ENCODE measurements around the gene IL13.

Gene IL13

GRCh38 chr5:132673488-132673887, 15.5 kb downstream of the IL13 start:
- no peak overlapping the region for H3K4me3 ChIP-seq (ENCODE audit: low read depth, low read length)
- no peak for TF ChIP-seq CTCF (IDR thresholded peaks at IDR 0.05; ENCODE audit: borderline replicate concordance, insufficient read depth, low read depth, low read length)

- peak within 1 kb of the TSS; percentile 52 for H3K4me3 ChIP-seq (ENCODE audit: low read depth, low read length)
- no peak for TF ChIP-seq CTCF (IDR thresholded peaks at IDR 0.05; ENCODE audit: borderline replicate concordance, insufficient read depth, low read depth, low read length)
These were observed 16.1 kb downstream of the IL13 start, which contains the start of gene IL4 for GRCh38 chr5:132673939-132674630. Gene IL4 (plus strand): TSS chr5:132673989. CDS start chr5:132674051, 62 bp downstream.

DNA sequence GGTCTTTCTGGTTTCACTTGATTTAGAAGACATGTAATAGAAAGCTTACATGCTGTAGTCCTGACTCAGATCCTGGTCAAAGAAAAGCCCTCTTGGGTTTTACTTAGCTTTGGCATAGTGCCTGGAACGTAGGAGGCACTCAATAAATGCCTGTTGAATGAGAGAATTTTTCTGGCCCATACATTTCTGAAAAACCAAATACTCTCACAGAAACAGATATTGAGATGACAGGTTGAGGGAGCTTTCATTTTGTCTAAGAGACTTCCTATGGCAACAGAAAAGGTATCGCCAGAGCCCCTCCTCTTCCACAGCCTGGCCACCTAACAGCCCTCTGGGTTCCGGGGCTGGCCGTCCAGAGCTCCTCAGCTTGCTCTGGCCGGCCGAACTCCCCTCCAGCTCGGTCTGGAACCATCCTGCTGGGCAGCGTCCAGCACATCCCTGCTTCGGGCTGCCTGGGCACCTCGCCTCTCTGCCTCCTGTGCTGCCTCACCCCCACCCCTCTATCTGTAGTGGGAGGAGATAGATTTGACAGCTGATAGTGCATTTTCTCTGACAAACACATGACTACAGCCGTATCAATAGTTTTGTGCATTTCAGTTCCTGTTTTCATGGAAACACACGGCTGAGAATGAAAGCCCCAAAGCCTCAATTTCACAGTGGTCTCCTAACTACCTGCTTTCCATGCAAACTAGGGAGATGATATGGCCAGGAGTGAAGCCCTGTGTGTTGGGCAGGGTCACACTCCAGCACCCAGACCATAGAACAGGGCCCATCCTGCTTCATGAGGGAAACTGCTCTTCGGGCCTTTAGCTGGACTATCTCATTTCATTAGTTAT, 16.9 kb downstream of the IL13 start:
- TF ChIP-seq CTCF (IDR thresholded peaks at IDR 0.05; ENCODE audit: borderline replicate concordance, insufficient read depth, low read depth, low read length) = no peak
- peak overlapping the region; percentile 52 for H3K4me3 ChIP-seq (ENCODE audit: low read depth, low read length)

DNA sequence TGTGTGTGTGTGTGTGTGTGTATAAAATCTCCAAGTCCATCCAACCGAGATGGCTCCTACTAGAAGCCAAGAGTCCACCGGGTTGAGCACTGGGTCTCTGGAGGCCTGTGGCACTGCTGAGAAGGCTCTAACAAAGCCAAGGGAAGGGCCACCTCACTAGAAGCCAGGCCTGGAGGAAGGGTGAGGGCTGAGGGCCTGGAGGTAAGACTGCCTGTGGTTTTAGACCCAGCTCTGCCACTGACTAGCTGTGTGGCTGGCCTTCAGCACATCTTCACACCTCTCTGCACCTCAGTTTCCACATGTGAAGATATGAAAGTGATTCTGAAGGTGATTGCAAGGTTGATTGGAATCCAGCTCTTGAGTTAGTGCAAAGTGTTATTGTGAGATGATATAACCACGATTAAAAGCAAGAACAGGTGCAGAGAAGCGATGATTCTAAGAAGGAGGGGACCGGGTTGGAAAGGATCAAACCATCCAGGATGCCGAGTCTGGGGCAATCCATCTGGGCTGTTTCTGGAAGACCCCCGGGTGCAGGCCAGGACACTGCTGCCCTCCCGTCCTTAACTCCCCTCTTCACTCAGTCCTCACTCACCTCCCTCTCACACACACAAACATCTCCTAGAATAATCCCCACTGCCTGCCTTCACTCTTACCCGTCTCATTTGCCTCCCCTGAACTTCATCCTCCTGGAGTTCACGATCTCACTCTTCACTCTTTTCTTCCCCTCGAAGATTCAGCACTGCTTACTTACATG, 18.1 kb downstream of the IL13 start:
- H3K4me3 ChIP-seq (ENCODE audit: low read depth, low read length) = no peak overlapping the region
- TF ChIP-seq CTCF (IDR thresholded peaks at IDR 0.05; ENCODE audit: borderline replicate concordance, insufficient read depth, low read depth, low read length) = no peak

- no peak for TF ChIP-seq CTCF (IDR thresholded peaks at IDR 0.05; ENCODE audit: borderline replicate concordance, insufficient read depth, low read depth, low read length)
- H3K4me3 ChIP-seq (ENCODE audit: low read depth, low read length) = no peak overlapping the region
These were observed 19.2 kb downstream of the IL13 start for GRCh38 chr5:132677191-132677590.

DNA sequence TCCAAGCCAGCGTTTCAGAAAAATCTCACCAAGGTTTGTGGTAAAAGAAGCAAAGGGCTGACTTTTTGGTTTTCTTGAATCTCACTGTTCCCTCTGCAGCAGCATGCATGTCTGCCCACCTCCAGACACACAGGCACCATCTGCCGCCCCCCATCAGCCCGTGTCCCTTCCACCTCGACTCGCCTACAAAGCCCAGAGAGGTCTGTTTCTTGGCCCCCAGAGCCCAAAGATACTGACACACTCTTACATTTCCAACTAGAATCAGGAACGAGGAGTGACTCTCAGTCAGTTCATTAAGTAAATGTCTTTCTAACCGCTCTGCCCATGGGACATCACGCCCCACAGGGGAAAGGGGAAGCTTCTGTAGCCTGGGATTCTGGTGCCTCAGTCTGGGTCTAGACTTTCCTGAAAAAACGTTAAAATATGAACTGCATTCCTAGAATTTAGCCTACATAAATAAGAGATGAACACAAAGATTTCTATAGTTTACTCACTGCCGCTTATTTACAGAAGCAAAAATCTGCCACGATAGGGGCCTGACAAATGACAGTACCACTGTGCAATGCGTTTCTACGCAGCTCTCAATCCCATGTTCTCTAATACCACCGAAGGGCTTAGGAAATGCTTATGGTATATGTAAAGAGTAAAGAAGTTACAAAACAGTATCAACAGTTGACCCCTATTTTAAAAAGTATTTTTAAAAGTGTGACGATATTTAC, 19.9 kb downstream of the IL13 start:
- no peak for TF ChIP-seq CTCF (IDR thresholded peaks at IDR 0.05; ENCODE audit: borderline replicate concordance, insufficient read depth, low read depth, low read length)
- no peak overlapping the region for H3K4me3 ChIP-seq (ENCODE audit: low read depth, low read length)
